ENCODE results near the gene CMTM3.

The CMTM3 gene

GRCh38 chr16:66585481-66586239 is 18.8 kb upstream of the CMTM3 start:
- Histone ChIP-seq H3K36me3 (ENCODE audit: insufficient read depth, insufficient read length, low read length) (no peaks in the 10 kb centered on the region), H3K4me1 (ENCODE audit: insufficient read depth, insufficient read length) (peaks cover 5% of the 10 kb centered on the region)
- TF ChIP-seq SUZ12 (IDR thresholded peaks at IDR 0.05; ENCODE audit: extremely low read depth, insufficient read depth, insufficient read length), result no peak
- no peak for TF ChIP-seq ZNF274 (IDR thresholded peaks at IDR 0.05; ENCODE audit: low read depth, low read length)
- TF ChIP-seq YY1 (IDR thresholded peaks at IDR 0.05; ENCODE audit: insufficient read depth, insufficient read length), result no peak

GRCh38 chr16:66587881-66588600 is 16.5 kb upstream of the CMTM3 start:
- Histone ChIP-seq H3K4me1 (ENCODE audit: insufficient read depth, insufficient read length) (peaks cover 6% of the 10 kb centered on the region), H3K4me3 (ENCODE audit: insufficient read length, low read depth) (no peak overlapping the region)

More at GRCh38 chr16:66585481-66586239, 18.8 kb upstream of the CMTM3 start:
- Histone ChIP-seq H3K27me3 (ENCODE audit: insufficient read depth, insufficient read length) (no peaks in the 10 kb centered on the region), H3K9me3 (ENCODE audit: insufficient read depth, low read length) (no peaks in the 10 kb centered on the region), H3K9ac (ENCODE audit: insufficient read length, low read depth) (no peak overlapping the region), H3K4me3 (ENCODE audit: insufficient read length, low read depth) (no peak overlapping the region)
- DNase-seq (ENCODE audit: low read depth, low spot score), result no peak

GRCh38 chr16:66588981-66589713 is 15.4 kb upstream of the CMTM3 start:
- Histone ChIP-seq H3K9ac (ENCODE audit: insufficient read length, low read depth) (no peak overlapping the region), H3K9me3 (ENCODE audit: insufficient read depth, low read length) (no peaks in the 10 kb centered on the region), H3K4me1 (ENCODE audit: insufficient read depth, insufficient read length) (peaks cover 6% of the 10 kb centered on the region), H3K4me3 (ENCODE audit: insufficient read length, low read depth) (no peak overlapping the region), H3K36me3 (ENCODE audit: insufficient read depth, insufficient read length, low read length) (no peaks in the 10 kb centered on the region), H3K27me3 (ENCODE audit: insufficient read depth, insufficient read length) (no peaks in the 10 kb centered on the region)
- peak; percentile 42 for DNase-seq (ENCODE audit: low read depth, low spot score)
- TF ChIP-seq SUZ12 (IDR thresholded peaks at IDR 0.05; ENCODE audit: extremely low read depth, insufficient read depth, insufficient read length), result no peak

More at GRCh38 chr16:66587881-66588600, 16.5 kb upstream of the CMTM3 start:
- Histone ChIP-seq H3K36me3 (ENCODE audit: insufficient read depth, insufficient read length, low read length) (no peaks in the 10 kb centered on the region), H3K27me3 (ENCODE audit: insufficient read depth, insufficient read length) (no peaks in the 10 kb centered on the region), H3K9me3 (ENCODE audit: insufficient read depth, low read length) (no peaks in the 10 kb centered on the region), H3K9ac (ENCODE audit: insufficient read length, low read depth) (no peak overlapping the region)
- no peak for DNase-seq (ENCODE audit: low read depth, low spot score)
- no peak for TF ChIP-seq ZNF274 (IDR thresholded peaks at IDR 0.05; ENCODE audit: low read depth, low read length)
- TF ChIP-seq YY1 (IDR thresholded peaks at IDR 0.05; ENCODE audit: insufficient read depth, insufficient read length), result no peak
- TF ChIP-seq SUZ12 (IDR thresholded peaks at IDR 0.05; ENCODE audit: extremely low read depth, insufficient read depth, insufficient read length), result no peak

- TF ChIP-seq SUZ12 (IDR thresholded peaks at IDR 0.05; ENCODE audit: extremely low read depth, insufficient read depth, insufficient read length), result no peak
- no peak for TF ChIP-seq YY1 (IDR thresholded peaks at IDR 0.05; ENCODE audit: insufficient read depth, insufficient read length)
- Histone ChIP-seq H3K4me1 (ENCODE audit: insufficient read depth, insufficient read length) (peaks cover 6% of the 10 kb centered on the region), H3K9me3 (ENCODE audit: insufficient read depth, low read length) (no peaks in the 10 kb centered on the region), H3K27me3 (ENCODE audit: insufficient read depth, insufficient read length) (no peaks in the 10 kb centered on the region), H3K9ac (ENCODE audit: insufficient read length, low read depth) (no peak overlapping the region), H3K4me3 (ENCODE audit: insufficient read length, low read depth) (no peak overlapping the region), H3K36me3 (ENCODE audit: insufficient read depth, insufficient read length, low read length) (no peaks in the 10 kb centered on the region)
- DNase-seq (ENCODE audit: low read depth, low spot score), result no peak
Observed at GRCh38 chr16:66590322-66590721, 14.2 kb upstream of the CMTM3 start.

- Histone ChIP-seq H3K9ac (ENCODE audit: insufficient read length, low read depth) (no peak overlapping the region), H3K4me3 (ENCODE audit: insufficient read length, low read depth) (no peak overlapping the region), H3K36me3 (ENCODE audit: insufficient read depth, insufficient read length, low read length) (no peaks in the 10 kb centered on the region), H3K9me3 (ENCODE audit: insufficient read depth, low read length) (no peaks in the 10 kb centered on the region), H3K4me1 (ENCODE audit: insufficient read depth, insufficient read length) (peaks cover 3% of the 10 kb centered on the region), H3K27me3 (ENCODE audit: insufficient read depth, insufficient read length) (no peaks in the 10 kb centered on the region)
- TF ChIP-seq YY1 (IDR thresholded peaks at IDR 0.05; ENCODE audit: insufficient read depth, insufficient read length) (no peak), ZNF274 (IDR thresholded peaks at IDR 0.05; ENCODE audit: low read depth, low read length) (no peak), SUZ12 (IDR thresholded peaks at IDR 0.05; ENCODE audit: extremely low read depth, insufficient read depth, insufficient read length) (no peak)
- DNase-seq (ENCODE audit: low read depth, low spot score), result no peak
Observed at GRCh38 chr16:66591018-66591417, 13.5 kb upstream of the CMTM3 start.

GRCh38 chr16:66592241-66592640 is 12.3 kb upstream of the CMTM3 start:
- no peak for DNase-seq (ENCODE audit: low read depth, low spot score)
- TF ChIP-seq ZNF274 (IDR thresholded peaks at IDR 0.05; ENCODE audit: low read depth, low read length) (no peak), SUZ12 (IDR thresholded peaks at IDR 0.05; ENCODE audit: extremely low read depth, insufficient read depth, insufficient read length) (no peak), YY1 (IDR thresholded peaks at IDR 0.05; ENCODE audit: insufficient read depth, insufficient read length) (no peak)
- H3K9me3 ChIP-seq (ENCODE audit: insufficient read depth, low read length), result no peaks in the 10 kb centered on the region

GRCh38 chr16:66592814-66593213 is 11.7 kb upstream of the CMTM3 start:
- no peak for DNase-seq (ENCODE audit: low read depth, low spot score)
- no peak for TF ChIP-seq ZNF274 (IDR thresholded peaks at IDR 0.05; ENCODE audit: low read depth, low read length)
- no peaks in the 10 kb centered on the region for H3K27me3 ChIP-seq (ENCODE audit: insufficient read depth, insufficient read length)
- no peak overlapping the region for H3K9ac ChIP-seq (ENCODE audit: insufficient read length, low read depth)
- no peaks in the 10 kb centered on the region for H3K36me3 ChIP-seq (ENCODE audit: insufficient read depth, insufficient read length, low read length)
- no peak overlapping the region for H3K4me3 ChIP-seq (ENCODE audit: insufficient read length, low read depth)
- no peaks in the 10 kb centered on the region for H3K9me3 ChIP-seq (ENCODE audit: insufficient read depth, low read length)
- peaks cover 3% of the 10 kb centered on the region for H3K4me1 ChIP-seq (ENCODE audit: insufficient read depth, insufficient read length)

More at GRCh38 chr16:66592241-66592640, 12.3 kb upstream of the CMTM3 start:
- peaks cover 3% of the 10 kb centered on the region for H3K4me1 ChIP-seq (ENCODE audit: insufficient read depth, insufficient read length)
- no peaks in the 10 kb centered on the region for H3K36me3 ChIP-seq (ENCODE audit: insufficient read depth, insufficient read length, low read length)
- no peak overlapping the region for H3K9ac ChIP-seq (ENCODE audit: insufficient read length, low read depth)
- no peaks in the 10 kb centered on the region for H3K27me3 ChIP-seq (ENCODE audit: insufficient read depth, insufficient read length)
- H3K4me3 ChIP-seq (ENCODE audit: insufficient read length, low read depth), result no peak overlapping the region

Data from NT2/D1 (cell line).